GM10266 (cell line): Measurements from ENCODE around the gene CAMKK2.
"Not testable (repeated sequence)": the region's sequence is repeated elsewhere in the genome, so short reads cannot be mapped to it uniquely, and the experiment has no call there.

Source experiments
- DNase-seq: peaks from one replicate; pipeline ENCODE4 v3.0.0; 2012; ENCODE audit errors: extremely low spot score
- CTCF ChIP-seq: IDR thresholded peaks from 2 replicates; pipeline ENCODE4 v1.5.1; 2012; ENCODE audit warnings: mild to moderate bottlenecking, low read depth; ENCODE audit not compliant: control insufficient read depth, insufficient read depth; ENCODE audit errors: missing control alignments

Gene CAMKK2

GRCh38 chr12:121229826-121230537 is 66.5 kb downstream of the CAMKK2 start:
- DNase-seq, result peak; percentile 80

GRCh38 chr12:121228919-121229665 is 67.4 kb downstream of the CAMKK2 start:
- no peak for TF ChIP-seq CTCF
- DNase-seq, result no peak

More at GRCh38 chr12:121229826-121230537, 66.5 kb downstream of the CAMKK2 start:
- TF ChIP-seq CTCF, result peak; percentile 75

- no peak for TF ChIP-seq CTCF
- peak; percentile 74 for DNase-seq
Observed at GRCh38 chr12:121227294-121227693, 69.2 kb downstream of the CAMKK2 start.

GRCh38 chr12:121226871-121227270 is 69.6 kb downstream of the CAMKK2 start:
- not testable (repeated sequence) for DNase-seq

- TF ChIP-seq CTCF, result no peak
- DNase-seq, result peak; percentile 11
Observed at GRCh38 chr12:121226399-121226798, 70.1 kb downstream of the CAMKK2 start.

- peak; percentile 5 for DNase-seq
- TF ChIP-seq CTCF, result no peak
Observed at GRCh38 chr12:121224591-121224990, 71.9 kb downstream of the CAMKK2 start.

- peak; percentile 45 for TF ChIP-seq CTCF
- peak; percentile 40 for DNase-seq
Observed at GRCh38 chr12:121223292-121224285, 72.9 kb downstream of the CAMKK2 start.
